HG03103 (cell line): Measurements from ENCODE around the gene NBPF1.
"Not testable (repeated sequence)": the region's sequence is repeated elsewhere in the genome, so short reads cannot be mapped to it uniquely, and the experiment has no call there.

ENCODE experiments used
- ATAC-seq: cut with Tn5 transposase; IDR thresholded peaks from one replicate; pipeline ENCODE4 v1.9.1; 2021; ENCODE audit warnings: low read depth; ENCODE audit not compliant: unreplicated experiment

The NBPF1 gene

GRCh38 chr1:16623812-16624719, 10.7 kb upstream of the NBPF1 start:
- not testable (repeated sequence) for ATAC-seq

GRCh38 chr1:16623337-16623736, 10.0 kb upstream of the NBPF1 start:
- ATAC-seq, result not testable (repeated sequence)

- ATAC-seq, result not testable (repeated sequence)
Observed at GRCh38 chr1:16621681-16622315, 8.4 kb upstream of the NBPF1 start.

GRCh38 chr1:16621300-16621658, 7.9 kb upstream of the NBPF1 start:
- ATAC-seq, result no peak

GRCh38 chr1:16619803-16620501, 6.6 kb upstream of the NBPF1 start:
- not testable (repeated sequence) for ATAC-seq

- no peak for ATAC-seq
Observed at GRCh38 chr1:16618719-16619118, 5.4 kb upstream of the NBPF1 start.

- no peak for ATAC-seq
Observed at GRCh38 chr1:16617778-16618580, 4.6 kb upstream of the NBPF1 start.

- ATAC-seq, result no peak
Observed at GRCh38 chr1:16617114-16617631, 3.8 kb upstream of the NBPF1 start.

GRCh38 chr1:16615253-16616252, 2.2 kb upstream of the NBPF1 start:
- no peak for ATAC-seq

- no peak for ATAC-seq
Observed at GRCh38 chr1:16614361-16615252, 1.2 kb upstream of the NBPF1 start.

GRCh38 chr1:16612332-16613172, 812 bp downstream of the NBPF1 start:
- ATAC-seq, result no peak

GRCh38 chr1:16611981-16612331, 1.4 kb downstream of the NBPF1 start:
- not testable (repeated sequence) for ATAC-seq

GRCh38 chr1:16611164-16611563, 2.2 kb downstream of the NBPF1 start:
- ATAC-seq, result not testable (repeated sequence)

GRCh38 chr1:16610553-16610952, 2.8 kb downstream of the NBPF1 start:
- ATAC-seq, result not testable (repeated sequence)

- ATAC-seq, result not testable (repeated sequence)
Observed at GRCh38 chr1:16609761-16610160, 3.6 kb downstream of the NBPF1 start.

GRCh38 chr1:16608838-16609560, 4.4 kb downstream of the NBPF1 start:
- no peak for ATAC-seq
